ENCODE measurements around the gene NOXO1.

Gene NOXO1

GRCh38 chr16:1993731-1994131 lies 12.5 kb upstream of the NOXO1 start:
- no peak for DNase-seq

DNA sequence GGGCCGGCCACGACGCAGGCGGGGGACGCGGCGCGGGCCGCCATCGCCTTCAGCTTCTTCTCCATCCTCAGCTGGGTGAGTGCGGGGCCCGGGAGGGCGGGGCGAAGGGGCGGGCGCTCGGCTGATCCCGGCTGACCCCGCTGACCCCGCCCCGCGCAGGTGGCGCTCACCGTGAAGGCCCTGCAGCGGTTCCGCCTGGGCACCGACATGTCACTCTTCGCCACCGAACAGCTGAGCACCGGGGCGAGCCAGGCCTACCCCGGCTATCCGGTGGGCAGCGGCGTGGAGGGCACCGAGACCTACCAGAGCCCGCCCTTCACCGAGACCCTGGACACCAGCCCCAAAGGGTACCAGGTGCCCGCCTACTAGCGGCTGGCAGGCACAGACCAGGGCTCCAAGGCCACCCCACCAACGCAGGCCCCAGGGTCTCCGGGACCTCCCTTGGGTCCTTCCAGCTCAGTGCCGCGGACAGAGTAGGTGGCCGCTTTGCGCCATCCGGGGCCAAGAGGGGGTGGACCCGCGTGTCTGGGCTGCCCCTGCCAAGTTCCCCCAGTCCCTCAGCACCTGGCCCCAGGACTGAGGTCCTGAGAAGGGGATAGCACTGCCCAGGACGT lies 11.5 kb upstream of the NOXO1 start:
- no peak for DNase-seq

- no peak for DNase-seq
Measured at GRCh38 chr16:1991948-1992703, 10.9 kb upstream of the NOXO1 start.

GRCh38 chr16:1991588-1991947 lies 10.3 kb upstream of the NOXO1 start:
- no peak for DNase-seq

DNA sequence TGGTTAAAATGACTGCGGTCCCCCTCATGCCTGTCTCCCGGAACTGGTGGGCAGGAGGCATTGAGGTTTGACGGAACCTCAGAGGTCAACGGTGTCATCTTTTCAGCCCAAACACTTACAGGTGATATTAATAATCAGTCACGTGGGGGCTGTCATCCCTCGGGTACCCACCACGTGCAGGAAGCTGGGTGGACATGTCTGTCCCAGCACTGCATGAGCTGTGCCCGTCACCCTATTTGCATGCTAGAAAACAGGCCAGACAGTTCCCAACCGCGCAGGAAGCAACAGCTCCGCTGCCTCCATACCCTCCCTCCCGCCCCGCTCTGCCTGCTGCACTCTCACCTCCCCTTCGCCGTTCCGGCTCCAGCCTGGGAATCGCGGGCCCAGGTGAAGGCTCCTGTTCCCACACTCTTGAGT lies 9.9 kb upstream of the NOXO1 start:
- no peak for DNase-seq

DNA sequence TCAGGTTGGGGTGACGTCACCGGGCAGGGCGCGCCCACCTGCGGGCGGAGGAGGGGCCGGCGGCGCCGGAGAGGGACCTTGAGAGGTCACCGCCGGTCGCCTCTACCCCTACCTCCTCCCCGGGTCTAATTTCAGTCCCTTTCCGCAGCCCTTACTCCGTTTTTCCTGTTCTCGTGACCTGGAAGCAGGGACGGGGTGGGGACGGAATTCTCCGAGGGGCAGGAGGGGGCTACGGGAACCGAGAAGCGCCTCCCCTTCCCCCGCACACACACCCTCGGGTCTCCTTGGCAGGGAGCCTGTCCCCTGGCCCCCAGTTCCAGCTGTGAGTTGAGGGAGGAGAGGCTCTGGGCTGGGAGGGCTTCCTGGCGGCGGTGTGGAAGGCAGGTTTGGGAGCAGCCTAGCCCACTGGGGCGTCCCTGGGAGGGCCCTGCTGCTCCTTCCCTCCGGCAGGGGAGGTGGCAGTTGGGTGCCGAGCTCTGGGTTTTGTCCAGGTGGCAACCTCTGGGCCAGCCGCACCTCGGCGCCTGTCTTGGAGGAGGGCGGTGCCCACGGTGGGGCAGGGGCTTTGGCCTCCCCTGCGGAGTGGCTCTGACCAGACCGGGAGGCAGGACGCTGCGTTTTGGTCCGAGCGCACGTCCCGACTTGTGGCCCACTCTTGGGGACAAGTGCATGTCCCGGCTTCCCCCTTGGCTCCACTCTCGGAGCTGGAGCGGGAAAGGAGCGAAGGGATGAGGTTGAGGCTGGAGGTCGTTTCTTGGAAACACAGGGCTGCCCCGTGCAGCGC lies 9.3 kb upstream of the NOXO1 start:
- no peak for DNase-seq

- no peak for DNase-seq
Measured at GRCh38 chr16:1990101-1990350, 8.8 kb upstream of the NOXO1 start.

- no peak for DNase-seq
Measured at GRCh38 chr16:1989209-1990100, 8.2 kb upstream of the NOXO1 start, which contains the start of gene SYNGR3. Gene SYNGR3 (plus strand): TSS chr16:1989970. CDS start chr16:1990103, 133 bp downstream.

GRCh38 chr16:1987198-1987597 lies 5.9 kb upstream of the NOXO1 start:
- DNase-seq: no peak

DNA sequence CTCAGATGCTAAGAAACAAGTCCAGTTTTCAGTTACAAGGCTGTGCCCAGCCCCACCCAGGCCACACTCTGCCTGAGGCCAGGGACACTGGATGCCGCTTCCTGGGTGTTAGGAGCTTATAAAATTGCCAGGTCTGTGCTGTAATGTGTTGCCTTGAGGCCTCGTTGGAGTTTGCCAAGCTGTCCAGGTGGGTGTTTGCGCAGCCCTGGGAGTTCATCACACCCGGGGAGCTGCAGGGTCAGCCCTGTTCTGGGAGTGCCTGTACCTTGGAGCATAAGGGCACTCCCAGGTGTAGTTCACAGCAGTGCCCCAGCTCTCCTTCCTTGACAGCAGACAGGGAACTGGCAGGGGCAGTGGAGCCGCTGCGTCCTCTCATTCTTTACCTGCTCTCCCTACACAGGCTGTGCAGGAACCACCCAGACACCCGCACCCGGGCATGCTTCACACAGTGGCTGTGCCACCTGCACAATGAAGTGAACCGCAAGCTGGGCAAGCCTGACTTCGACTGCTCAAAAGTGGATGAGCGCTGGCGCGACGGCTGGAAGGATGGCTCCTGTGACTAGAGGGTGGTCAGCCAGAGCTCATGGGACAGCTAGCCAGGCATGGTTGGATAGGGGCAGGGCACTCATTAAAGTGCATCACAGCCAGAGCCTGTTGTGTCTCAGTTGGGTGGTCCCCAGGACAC lies 4.3 kb upstream of the NOXO1 start:
- DNase-seq: no peak

- DNase-seq: no peak
Measured at GRCh38 chr16:1984347-1985225, 3.3 kb upstream of the NOXO1 start.

- DNase-seq: peak; percentile 74
Measured at GRCh38 chr16:1983544-1984346, 2.5 kb upstream of the NOXO1 start, which contains the start of gene GFER. Gene GFER (plus strand): TSS chr16:1984193. CDS start chr16:1984219, 26 bp downstream.

- DNase-seq: no peak
Measured at GRCh38 chr16:1982991-1983543, 1.8 kb upstream of the NOXO1 start.

DNA sequence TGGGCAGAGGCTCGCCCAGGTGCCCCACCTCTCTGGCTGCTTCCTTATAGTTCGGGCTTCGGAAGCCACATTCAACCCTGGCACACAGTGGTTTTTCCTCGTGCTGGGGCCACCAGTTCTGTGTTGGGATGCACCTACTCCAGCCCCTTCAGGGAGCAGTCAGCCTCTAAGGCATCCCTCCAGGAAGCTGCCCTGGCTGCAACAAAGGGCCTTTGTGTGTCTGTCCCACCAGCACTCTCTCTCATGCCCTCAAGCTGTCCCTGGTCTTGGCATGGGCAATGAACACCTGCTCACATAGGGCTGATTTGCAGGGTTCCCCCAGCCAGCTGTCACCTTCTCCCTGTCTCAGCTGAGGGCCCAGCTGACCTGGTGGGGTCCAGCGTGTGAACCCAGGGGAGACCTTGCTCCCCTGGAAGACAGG lies 754 bp upstream of the NOXO1 start:
- DNase-seq: no peak

DNA sequence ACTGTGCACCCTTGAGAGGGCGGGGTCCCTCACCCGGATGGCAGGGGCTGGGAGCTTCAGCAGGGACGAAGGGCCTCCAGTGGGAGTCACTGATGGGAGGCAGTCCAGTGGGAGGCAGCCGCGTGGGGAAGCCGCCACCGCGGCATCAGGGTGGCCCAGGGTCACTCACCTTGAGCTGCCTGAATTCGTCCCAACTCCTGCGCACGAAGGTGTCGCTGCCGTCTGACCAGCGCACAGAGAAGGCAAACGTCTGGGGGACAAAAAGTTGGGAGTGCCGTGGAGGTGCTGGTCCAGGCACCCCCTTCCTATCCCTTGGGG lies 540 bp downstream of the NOXO1 start:
- no peak for DNase-seq

- no peak for DNase-seq
Measured at GRCh38 chr16:1980030-1980769, 1.1 kb downstream of the NOXO1 start.

GRCh38 chr16:1979271-1980029 lies 1.8 kb downstream of the NOXO1 start:
- DNase-seq: no peak

GRCh38 chr16:1978476-1979120 lies 2.7 kb downstream of the NOXO1 start:
- no peak for DNase-seq

Measured in NCI-H510A treated with DMSO at 0.1 percent for 48 hours (cell line).